DMS53 treated with DMSO at 0.1 percent for 48 hours (cell line): Measurements from ENCODE around the gene TPI1.
"Not testable (repeated sequence)": the region's sequence is repeated elsewhere in the genome, so short reads cannot be mapped to it uniquely, and the experiment has no call there.

ENCODE experiments used
- DNase-seq: peaks from one replicate; lab custom pipeline; 2025; ENCODE audit not compliant: unreplicated experiment; lab: John Stamatoyannopoulos, UW

The TPI1 gene

GRCh38 chr12:6890789-6891645, 23.7 kb downstream of the TPI1 start:
- DNase-seq, result peak; percentile 100

DNA sequence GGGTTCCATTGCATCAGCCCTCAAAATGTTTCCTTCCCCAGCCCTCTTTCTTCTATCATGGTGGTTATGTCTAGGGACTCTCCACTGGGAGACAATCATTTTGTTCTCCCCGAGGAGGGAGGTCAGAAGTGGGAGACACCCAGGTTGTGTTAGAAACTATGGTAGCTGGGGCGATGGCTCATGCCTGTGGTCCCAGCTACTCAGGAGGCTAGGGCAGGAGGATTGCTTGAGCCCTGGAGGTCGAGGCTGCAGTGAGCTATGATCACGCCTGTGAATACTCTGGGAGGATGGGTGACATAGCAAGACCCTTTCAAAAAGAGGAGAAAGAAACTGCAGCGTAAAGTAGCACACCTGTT, 24.3 kb downstream of the TPI1 start:
- DNase-seq, result no peak

- not testable (repeated sequence) for DNase-seq
These were observed 25.4 kb downstream of the TPI1 start for GRCh38 chr12:6892683-6893082.

- no peak for DNase-seq
These were observed 27.0 kb downstream of the TPI1 start for GRCh38 chr12:6894321-6894720.

DNA sequence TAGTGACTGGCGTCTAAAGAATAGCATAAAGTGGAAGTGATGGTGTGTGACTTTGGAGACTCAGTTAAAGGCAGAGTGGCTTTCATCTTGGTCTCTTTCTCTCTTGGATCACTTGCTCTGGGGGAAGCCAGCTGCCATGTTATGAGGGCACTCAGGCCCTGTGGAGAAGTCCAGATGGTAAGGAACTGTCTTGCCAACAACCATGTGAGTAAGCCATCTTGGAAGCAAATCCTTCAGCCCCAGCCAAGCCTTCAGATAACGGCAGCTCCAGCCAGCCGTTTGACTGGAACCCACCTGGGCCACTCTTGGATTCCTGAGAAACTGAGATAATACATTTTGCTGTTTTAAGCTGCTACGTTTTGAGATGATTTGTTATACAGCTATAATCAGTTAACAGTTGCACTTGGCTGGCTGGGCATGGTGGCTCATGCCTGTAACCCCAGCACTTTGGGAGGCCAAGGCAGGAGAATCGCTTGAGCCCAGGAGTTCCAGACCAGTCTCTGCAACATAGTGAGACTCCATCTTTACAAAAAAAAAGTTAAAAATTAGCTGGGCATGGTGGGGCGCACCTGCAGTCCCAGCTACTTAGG, 29.6 kb downstream of the TPI1 start:
- no peak for DNase-seq

DNA sequence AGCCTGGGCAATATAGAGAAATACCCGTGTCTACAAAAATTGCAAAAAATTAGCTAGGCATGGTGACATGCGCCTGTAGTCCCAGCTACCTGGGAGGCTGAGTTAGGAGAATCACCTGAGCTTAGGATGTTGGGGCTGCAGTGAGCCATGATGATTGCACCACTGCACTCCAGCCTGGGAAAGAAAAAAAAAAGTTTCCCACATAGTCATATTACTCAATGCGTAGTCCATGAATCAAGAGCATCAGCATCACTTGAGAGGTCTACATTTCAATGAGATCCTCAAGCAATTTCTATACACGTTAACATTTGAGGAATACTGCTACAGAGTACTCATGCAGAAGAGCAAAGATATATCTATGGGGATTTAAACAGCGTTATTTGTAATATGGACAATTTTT, 32.1 kb downstream of the TPI1 start:
- DNase-seq, result no peak

- DNase-seq, result no peak
These were observed 32.6 kb downstream of the TPI1 start for GRCh38 chr12:6899837-6900519.

GRCh38 chr12:6902448-6902847, 35.1 kb downstream of the TPI1 start:
- DNase-seq, result no peak

DNA sequence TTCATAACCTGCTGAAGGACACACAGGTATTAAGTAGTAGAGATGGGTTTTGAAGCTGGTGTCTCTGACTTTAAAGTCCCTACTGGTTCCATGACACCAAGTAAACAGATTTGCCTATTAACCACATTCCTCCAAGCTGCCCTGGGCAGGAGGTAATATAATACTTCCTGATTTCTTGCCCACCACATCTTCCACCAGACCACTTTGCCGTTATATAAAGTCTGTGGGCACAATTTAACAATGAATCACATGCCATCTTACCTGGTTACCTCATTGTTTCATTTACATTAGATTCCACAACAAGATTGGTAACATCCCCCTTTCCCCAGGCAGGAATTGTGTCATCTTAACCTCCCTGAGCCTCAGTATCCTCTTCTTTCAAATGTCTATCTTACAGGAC, 36.4 kb downstream of the TPI1 start:
- no peak for DNase-seq

GRCh38 chr12:6904280-6905276, 37.2 kb downstream of the TPI1 start, which contains the start of gene LRRC23:
Gene LRRC23 (plus strand): TSS chr12:6904822. CDS start chr12:6905634, 812 bp downstream.
- peak; percentile 99 for DNase-seq

DNA sequence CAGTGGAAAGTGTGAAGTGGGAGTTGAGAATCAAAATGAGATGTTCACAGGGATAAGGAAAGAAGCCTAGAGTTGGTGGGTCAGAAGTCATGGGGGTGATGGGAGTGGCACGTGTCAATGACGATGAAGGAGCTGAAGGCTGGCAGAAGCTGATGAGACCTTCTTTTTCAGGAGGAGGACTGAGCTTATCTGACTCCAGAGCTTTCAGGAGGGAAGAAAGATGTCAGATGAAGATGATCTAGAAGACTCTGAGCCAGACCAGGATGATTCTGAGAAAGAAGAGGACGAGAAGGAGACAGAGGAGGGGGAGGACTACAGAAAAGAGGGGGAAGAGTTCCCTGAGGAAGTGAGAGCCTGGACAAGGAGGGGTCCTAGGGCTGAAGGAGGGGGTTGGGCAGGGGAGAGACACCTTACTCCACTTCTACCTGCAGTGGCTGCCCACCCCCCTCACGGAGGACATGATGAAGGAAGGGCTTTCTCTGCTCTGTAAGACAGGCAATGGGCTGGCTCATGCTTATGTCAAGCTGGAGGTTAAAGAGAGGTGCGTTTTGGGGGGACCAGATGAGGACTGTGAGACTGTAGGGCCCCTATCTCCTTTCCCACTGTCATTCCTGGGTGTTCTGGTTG, 38.2 kb downstream of the TPI1 start:
- DNase-seq, result no peak

DNA sequence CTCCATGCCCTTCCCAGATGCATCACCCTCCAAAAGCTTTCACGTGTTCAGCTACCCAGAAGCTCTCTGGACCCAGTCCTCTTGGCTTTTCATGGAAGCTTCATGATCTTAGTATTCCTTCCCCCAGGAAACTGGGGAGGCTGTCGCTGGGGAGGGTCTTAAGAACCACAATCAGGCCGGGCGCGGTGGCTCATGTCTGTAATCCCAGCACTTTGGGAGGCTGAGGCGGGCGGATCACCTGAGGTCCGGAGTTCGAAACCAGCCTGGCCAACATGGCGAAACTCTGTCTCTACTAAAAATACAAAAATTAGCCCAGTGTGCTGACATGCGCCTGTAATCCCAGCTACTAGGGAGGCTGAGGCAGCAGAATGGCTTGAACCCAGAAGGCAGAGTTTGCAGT, 40.8 kb downstream of the TPI1 start:
- not testable (repeated sequence) for DNase-seq

- no peak for DNase-seq
These were observed 42.3 kb downstream of the TPI1 start for GRCh38 chr12:6909421-6910145.

GRCh38 chr12:6912164-6912935, 45.0 kb downstream of the TPI1 start:
- no peak for DNase-seq

DNA sequence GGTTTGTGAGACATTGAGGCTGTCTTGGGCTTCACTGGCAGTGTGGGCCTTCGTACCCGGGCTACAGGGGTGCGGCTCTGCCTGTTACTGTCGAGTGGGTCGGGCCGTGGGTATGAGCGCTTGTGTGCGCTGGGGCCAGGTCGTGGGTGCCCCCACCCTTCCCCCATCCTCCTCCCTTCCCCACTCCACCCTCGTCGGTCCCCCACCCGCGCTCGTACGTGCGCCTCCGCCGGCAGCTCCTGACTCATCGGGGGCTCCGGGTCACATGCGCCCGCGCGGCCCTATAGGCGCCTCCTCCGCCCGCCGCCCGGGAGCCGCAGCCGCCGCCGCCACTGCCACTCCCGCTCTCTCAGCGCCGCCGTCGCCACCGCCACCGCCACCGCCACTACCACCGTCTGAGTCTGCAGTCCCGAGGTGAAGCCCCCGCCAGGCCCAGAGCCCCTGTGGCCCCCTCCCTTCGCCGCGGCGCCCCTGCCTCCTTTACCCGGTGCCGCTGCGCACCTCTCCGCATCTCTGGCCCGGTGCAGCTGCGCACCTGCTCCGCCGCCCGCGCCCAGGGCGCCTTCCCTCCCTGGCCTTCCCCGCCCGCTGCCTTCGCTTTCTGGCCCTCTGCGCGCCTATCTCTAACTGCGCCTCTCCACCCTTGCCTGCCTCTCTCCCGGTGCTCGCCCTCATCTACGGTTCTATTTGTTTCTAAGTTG, 47.1 kb downstream of the TPI1 start, which contains the start of gene ENO2:
Gene ENO2 (plus strand): TSS at position 335 of the 701 bp plus-strand sequence. CDS start 1,253 bp downstream, outside the sequence.
- peak; percentile 58 for DNase-seq

DNA sequence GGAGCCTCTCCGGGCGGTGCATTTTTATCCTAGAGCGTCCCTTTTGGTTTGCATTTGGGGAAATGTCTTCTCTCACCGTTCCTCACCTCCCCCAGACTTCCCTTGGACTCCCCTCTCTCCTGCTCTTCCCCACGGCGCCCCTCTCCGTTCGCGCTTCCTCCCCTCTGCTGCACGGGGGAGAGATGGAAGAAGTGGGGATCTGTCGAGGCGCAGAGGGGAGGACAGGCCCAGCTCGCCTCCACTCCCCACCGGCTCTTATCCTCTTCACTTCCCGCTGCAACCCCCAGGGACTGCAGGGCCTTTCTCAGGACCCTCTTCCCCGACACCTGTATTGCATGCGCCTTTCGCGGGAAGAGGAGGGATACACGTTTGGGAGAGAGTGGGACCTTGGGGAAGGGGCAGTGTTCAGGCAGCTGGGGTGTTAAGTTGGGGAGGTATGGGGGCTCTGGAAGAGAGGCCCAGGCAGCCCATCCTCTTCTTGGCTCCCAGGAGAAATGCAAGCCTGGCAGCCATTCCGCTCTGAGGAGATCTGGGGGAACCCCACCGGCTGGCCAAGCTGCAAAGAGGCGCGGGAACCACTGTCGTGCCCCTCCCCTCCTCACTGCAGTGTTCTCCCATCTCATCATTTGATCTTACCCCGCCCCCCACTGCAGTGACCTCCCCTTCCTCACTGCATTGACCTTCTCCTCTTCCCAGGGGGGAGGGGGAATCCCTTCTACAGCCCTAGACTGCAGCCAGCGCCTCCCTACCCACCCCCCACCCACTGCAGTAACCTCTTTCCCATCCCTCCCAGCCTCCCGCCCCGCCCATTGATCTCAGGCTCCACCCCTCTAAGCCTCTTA, 47.8 kb downstream of the TPI1 start:
- no peak for DNase-seq

DNA sequence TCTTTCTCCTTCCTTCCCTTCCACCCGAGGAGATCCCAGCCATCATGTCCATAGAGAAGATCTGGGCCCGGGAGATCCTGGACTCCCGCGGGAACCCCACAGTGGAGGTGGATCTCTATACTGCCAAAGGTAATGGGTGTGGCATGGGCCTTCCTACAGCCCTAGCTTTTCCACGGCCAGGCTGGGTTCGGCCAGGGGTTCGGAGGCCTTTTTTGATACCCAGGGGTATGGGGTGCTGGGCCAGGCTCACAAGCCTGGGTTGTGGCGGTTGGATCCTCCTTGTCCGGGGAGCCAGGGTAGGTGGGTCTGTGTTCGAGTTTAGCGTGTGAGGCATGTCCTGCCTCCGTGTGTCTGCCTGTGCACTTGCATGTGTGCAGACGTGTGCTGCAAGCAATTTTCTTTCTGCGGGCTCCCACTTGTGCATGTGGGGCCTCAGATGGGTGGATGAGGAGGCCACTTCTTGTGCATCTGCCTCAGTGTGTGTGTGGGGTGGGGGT, 48.5 kb downstream of the TPI1 start:
- no peak for DNase-seq
